GM12873 (cell line): Measurements from ENCODE around the gene NR5A2.
A peak's percentile ranks its signal among the peaks of the same experiment; 100 is the strongest.

ENCODE experiments used
- CTCF ChIP-seq: IDR thresholded peaks from 2 replicates; pipeline ENCODE4 v1.5.1; 2012; ENCODE audit warnings: low read depth, mild to moderate bottlenecking, moderate library complexity, low read length, control low read depth; ENCODE audit not compliant: insufficient read depth; ENCODE audit errors: missing control alignments

Gene NR5A2

GRCh38 chr1:200090252-200091159 is 63.0 kb downstream of the NR5A2 start:
- TF ChIP-seq CTCF: peak; percentile 45

DNA sequence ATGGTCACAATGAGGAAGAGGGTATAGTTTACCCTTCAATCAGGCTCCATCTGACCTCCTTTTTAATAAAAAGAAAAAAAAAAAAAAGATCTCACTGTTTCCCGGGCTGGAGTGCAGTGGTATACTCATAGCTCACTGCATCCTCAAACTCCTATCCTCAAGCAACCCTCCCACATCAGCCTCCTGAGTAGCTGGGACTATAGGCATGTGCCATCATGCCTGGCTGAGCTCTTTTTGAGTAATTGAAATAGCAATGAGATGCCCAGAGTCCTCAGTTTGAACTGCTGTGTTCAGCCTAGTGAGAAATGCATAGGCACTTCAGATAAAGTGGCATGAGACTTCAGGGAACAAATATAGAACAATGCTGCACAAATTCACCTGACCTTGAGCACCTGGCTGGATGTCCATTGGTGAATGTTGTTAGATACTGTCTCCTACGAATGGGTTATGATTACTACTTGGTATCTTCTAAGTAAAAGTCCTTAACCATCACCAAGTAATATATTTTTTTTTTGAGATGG is 67.6 kb downstream of the NR5A2 start:
- no peak for TF ChIP-seq CTCF

- no peak for TF ChIP-seq CTCF
Observed at GRCh38 chr1:200096774-200097173, 69.3 kb downstream of the NR5A2 start.

DNA sequence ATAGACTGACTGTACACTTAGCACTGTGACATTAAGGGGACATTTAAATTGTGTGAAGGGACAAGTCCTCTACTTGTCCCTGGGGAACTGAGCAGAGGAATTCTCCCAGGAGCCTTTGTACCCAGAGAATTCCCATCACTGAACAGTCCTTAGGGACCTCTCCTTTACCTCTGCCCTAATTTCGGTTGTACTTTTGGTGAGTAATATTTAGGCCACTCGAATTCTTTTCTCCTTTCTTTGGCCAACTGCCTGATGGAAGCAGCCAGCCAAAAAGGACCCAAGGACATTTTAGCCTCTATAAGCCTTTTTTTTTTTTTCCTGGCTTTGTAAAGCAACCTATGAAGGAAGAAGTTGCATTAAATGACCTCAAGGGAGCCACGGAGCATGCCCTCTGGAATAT is 71.5 kb downstream of the NR5A2 start:
- no peak for TF ChIP-seq CTCF

DNA sequence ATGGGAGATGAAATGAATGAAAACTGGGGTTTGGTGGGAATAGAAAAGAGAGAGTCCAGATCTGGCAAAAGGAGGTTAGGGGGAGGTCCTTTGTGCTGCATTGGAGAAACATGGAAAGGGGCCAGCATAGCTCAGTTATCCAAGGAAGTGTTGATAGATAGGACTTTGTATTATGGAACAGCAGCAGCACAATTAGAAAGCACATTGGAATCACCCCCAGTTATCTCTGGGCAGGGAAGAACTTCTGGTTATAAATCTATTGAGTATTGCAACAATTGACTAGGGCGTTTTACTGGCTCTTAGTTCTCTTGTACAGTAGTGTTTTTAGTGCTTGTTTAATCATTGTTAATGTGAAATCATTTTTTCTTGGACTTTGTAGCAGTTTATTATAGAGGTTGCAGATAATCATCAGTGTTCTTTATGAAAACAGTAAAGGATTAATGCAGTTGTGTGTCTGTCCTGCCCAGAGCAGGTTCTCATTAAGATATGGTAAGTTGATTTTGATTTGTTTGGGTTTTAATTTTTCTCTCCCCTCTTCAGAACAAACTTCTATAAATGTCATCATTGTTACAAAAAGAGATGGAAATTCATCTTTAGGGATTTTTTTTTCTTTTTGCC is 76.6 kb downstream of the NR5A2 start:
- no peak for TF ChIP-seq CTCF

DNA sequence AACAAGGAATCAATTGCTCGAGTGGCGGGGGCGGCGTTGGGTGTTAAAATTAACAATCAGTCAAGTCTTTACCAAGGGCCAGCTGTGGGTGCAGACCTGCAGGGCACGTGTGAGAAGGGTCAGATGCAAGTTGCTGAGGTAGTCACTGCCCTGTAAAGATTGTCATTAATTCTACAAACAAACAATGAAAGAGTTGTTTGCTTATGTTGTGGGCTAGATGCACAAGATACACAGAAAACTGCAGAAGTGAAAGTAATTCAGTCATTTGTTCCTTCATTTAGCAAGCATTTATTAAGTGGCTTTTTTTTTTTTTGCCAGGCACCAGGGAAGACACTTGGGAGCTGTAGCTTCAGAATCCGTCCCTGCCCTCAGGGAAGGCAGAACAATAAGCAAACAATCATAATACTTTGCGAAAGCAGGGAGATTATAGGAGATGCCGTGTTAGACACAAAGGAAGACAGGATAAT is 79.5 kb downstream of the NR5A2 start:
- no peak for TF ChIP-seq CTCF

GRCh38 chr1:200108659-200109058 is 81.1 kb downstream of the NR5A2 start:
- no peak for TF ChIP-seq CTCF
